SW480 (cell line): ENCODE data around the gene NEAT1.
"Not testable (repeated sequence)": the region's sequence is repeated elsewhere in the genome, so short reads cannot be mapped to it uniquely, and the experiment has no call there.

Source experiments
- DNase-seq: peaks from one replicate; pipeline ENCODE4 v3.0.0-alpha.2; 2016; ENCODE audit warnings: low spot score

NEAT1 gene

DNA sequence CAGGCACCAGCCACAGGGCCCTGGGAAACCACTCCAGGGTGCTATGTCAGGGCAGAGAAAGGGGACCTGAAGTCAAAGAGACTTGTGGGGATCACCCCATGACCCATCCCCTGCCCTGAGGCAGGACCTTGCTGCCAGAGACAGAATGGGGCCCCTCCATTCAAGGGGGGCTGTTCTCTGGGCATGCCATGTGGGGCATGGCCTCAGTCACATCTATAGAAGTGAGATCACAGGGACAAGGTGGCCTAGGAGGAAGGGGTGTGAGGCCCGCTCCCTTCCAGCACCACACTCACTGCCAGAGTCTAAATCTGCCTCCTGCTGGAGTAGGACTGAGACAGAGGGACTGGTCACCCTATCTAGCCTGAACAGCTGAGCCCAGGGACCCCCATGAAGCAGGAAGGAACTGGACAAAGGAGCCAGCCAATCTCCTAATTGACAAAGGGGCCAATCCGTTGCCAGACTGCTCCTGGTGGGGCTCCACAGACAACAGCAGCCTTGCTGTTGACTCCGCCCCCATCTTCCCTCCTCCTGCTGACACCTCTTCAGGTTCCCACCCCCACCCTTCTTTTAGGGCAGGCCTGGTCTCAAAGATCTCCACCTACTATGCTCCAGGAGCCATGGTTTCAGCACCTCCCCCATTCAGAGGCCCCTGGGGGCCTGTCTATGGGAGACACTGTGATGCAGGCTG, 26.0 kb downstream of the NEAT1 start:
- DNase-seq: no peak

DNA sequence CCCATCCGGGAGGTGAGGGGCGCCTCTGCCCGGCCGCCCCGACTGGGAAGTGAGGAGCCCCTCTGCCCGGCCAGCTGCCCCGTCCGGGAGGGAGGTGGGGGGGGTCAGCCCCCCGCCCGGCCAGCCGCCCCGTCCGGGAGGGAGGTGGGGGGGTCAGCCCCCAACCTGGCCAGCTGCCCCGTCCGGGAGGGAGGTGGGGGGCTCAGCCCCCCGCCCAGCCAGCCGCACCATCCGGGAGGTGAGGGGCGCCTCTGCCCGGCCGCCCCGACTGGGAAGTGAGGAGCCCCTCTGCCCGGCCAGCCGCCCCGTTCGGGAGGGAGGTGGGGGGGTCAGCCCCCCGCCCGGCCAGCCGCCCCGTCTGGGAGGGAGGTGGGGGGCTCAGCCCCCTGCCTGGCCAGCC, 28.7 kb downstream of the NEAT1 start:
- not testable (repeated sequence) for DNase-seq

GRCh38 chr11:65452259-65452658, 29.7 kb downstream of the NEAT1 start:
- DNase-seq: not testable (repeated sequence)

GRCh38 chr11:65452806-65453490, 30.4 kb downstream of the NEAT1 start:
- DNase-seq: peak; percentile 52

DNA sequence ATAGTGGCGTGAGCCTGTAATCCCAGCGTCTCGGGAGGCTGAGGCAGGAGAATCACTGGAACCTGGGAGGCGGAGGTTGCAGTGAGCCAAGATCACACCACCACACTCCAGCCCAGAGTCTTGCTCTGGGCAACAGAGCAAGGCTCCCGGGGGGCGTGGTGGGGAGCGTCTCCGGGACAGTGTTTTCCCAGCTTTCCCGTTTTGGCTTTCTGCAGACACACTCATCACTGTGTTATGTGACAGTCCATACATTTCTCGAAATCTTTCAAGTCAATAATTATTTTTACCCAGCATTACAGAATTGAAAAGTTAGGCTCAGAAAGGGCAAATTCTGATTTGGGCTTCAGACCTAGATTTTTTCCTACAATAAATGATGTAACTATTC, 31.7 kb downstream of the NEAT1 start:
- DNase-seq: no peak

GRCh38 chr11:65454696-65455456, 32.3 kb downstream of the NEAT1 start:
- DNase-seq: peak; percentile 87

GRCh38 chr11:65456418-65456817, 33.8 kb downstream of the NEAT1 start:
- no peak for DNase-seq

- peak; percentile 80 for DNase-seq
These were observed 37.0 kb downstream of the NEAT1 start for GRCh38 chr11:65459552-65459951.

DNA sequence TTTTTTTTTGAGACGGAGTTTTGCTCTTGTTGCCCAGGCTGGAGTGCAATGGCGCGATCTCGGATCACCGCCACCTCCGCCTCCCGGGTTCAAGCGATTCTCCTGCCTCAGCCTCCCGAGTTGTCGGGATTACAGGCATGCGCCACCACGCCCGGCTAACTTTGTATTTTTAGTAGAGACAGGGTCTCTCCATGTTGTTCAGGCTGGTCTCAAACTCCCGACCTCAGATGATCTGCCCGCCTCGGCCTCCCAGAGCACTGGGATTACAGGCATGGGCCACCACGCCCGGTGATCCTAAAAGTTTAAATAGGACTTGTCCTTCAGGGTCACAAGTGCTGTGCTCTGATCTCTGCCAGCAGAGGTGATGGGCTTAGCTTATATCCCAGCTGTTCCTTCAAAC, 42.9 kb downstream of the NEAT1 start:
- DNase-seq: not testable (repeated sequence)

- DNase-seq: not testable (repeated sequence)
These were observed 44.7 kb downstream of the NEAT1 start for GRCh38 chr11:65467306-65467705.

DNA sequence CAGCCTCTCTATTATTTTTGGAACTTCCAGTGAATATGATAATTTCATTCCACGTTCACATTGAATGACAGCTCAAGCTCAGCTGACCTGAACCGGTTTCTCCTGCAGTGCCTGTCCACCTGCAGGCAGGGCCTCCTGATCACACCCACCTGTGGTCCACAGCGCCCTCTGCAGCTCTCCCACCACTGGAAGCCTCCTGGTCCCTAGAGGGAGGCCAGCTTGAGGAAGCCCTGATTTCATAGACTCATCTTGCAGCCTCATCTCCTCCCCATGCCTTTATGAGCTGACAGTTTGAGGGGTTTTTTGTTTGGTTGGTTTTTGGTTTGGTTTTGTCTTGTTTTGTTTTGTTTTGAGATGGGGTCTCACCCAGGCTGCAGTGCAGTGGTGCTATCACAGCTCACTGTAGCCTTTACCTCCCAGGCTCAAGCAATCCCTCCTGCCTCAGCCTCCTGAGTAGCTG, 46.3 kb downstream of the NEAT1 start:
- DNase-seq: peak; percentile 84

DNA sequence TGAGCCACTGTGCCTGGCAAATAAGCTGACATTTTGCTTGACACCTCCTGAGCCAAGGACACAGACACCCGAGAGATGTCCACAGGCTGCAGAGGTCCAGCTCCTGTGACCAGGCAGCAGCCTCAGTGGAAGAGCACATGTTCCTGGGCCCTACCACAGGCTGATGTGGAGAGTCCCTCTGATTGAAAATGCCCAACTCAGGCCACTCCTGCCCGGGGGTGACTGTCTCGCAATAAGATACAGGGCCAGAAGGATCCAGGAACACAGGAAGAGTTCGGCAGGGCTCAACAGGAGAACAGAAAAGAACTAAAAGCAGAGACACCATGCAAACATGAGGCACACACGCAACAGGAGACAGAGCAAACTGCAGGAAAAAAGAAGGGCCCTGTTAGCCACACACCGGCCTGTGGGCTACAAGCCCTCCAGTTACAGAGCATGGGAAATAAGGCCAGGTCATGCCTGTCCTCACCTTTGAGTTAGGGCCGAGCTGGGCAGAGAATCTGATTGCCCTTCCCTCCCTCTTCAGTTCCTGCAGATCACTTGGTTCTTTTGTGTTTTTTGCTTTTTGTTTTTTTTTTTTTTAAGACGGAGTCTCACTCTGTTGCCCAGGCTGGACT, 47.9 kb downstream of the NEAT1 start:
- no peak for DNase-seq

DNA sequence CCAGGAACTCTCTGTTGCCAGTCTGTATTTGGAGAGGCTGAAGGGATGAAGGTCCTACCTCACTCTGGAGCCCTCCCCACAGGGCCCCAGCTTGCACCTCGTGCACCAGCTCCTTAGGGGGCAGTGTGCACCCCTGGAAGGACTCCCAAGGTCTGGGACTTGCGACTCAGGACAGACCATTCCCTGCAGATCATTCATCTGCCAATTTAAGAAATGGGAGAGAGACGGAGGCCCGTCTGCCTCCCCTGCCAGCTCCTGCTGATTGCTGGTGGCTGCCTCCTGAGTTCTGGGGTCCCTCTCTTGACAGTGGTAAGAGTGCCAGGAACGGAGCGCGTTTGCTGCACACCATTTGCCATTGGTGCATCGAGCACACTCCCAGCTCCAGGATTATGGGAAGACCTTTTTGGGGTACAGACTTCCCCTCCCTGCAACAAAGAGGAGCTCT, 48.9 kb downstream of the NEAT1 start:
- DNase-seq: peak; percentile 82

- not testable (repeated sequence) for DNase-seq
These were observed 50.1 kb downstream of the NEAT1 start for GRCh38 chr11:65472588-65473277.

- DNase-seq: no peak
These were observed 50.8 kb downstream of the NEAT1 start for GRCh38 chr11:65473278-65473860.

DNA sequence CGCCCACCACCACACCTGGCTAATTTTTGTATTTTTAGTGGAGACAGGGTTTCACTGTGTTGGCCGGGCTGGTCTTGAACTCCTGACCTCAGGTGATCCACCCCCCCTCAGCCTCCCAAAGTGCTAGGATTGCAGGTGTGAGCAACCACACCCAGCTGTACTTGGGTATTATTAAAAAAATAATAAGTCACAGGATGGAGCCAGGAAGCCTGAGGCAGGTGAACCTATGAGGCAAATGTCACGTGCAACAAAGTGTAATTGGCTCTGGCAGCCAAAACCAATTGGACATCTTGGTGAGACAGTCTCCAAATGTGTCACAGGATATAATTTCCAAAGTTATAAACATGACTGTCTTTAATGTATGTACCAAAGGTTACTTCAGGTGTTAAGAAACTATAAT, 52.3 kb downstream of the NEAT1 start:
- DNase-seq: no peak

DNA sequence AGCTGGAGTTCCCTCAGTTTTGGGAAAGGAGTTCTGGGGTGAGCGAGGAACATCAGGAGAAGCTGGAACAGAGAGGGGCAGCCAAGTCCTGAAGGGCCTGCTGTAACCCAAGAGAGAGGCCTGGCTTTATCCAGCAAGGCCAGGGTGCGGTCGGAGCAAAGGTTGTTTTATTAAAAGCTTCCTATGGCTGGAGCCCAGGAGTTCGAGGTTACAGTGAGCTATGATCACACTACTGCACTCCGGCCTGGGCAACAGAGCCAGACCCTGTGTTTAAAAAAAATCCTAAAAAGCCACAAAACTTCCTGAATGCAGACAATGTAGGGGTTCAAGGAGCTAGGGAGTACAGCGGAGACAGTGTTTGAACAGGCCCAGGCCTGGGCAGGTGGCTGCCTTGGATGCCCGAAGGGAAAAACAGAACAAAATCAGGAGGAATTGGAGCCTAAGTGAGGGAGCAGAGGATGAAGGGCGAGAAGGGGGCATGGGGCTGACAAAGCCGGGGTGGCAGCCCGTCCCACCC, 54.1 kb downstream of the NEAT1 start:
- no peak for DNase-seq

DNA sequence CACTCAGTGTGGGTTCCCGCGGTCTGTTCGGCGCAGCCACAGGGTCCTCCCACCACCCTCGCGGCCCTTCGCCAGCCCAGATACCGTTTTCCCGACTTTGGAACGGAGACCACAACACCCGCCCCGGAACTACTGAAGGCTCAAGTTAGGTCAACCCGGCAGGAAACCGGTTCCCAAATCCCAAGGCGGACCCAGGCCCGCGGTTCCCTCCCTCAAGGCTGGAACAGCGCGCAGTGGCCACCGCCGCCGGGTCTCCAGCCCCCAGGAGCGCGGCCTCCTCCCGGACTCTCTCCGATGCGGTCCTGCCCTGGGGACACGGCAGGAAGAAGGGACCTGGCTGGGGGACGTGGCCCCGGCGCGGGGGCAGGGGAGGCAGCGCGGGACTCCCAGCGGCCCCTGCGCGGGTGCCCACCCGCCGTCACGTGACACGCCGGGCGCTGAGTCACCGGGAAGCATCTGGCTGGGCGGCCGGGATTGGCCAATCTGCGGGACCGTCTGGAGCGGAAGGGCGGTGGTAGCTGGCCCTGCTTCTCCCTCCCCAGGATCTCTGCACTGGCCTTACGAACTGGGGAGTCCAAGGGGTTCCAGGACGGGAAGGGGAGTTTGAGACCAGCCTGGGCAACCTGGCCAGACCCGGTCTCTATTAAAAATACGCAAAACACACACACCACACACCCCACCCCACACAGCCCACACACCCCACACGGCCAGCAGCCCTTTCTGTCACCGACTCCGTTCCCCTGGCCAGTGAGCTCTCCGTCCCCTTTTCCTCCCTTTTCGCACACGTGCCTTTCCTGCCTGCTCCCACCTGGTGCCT, 54.8 kb downstream of the NEAT1 start:
- peak; percentile 96 for DNase-seq

GRCh38 chr11:65478388-65479183, 56.0 kb downstream of the NEAT1 start:
- peak; percentile 63 for DNase-seq
